ENCODE measurements around the gene B3GALNT2. TPM values are rescaled to one million over a fixed set of nuclear protein-coding genes. Genes with fewer than 3 reads are reported as not detected.

B3GALNT2 gene
- 100 to 1,000 TPM in 1 of 5 donors, 10 to 100 TPM in 4; 13.0 to 126 (median 17.7) TPM for total RNA-seq
- 1 to 10 TPM; 2.4 to 6.2 (median 3.8) TPM for polyA plus RNA-seq
- long read RNA-seq, donor 1, partial matches to known transcripts = 0 of 1 reads
- long read RNA-seq, donor 1, other reads (novel, unspliced or antisense) = 0 of 1 reads
- long read RNA-seq, donor 2, partial matches to known transcripts = 5 of 6 reads
- long read RNA-seq, donor 2, other reads (novel, unspliced or antisense) = 0 of 6 reads
- long read RNA-seq, donor 3, partial matches to known transcripts = 0 of 3 reads
- long read RNA-seq, donor 3, other reads (novel, unspliced or antisense) = 0 of 3 reads
- long read RNA-seq, donor 4 = 0 reads
- long read RNA-seq, donor 5, partial matches to known transcripts = 0 of 1 reads
- long read RNA-seq, donor 5, other reads (novel, unspliced or antisense) = 0 of 1 reads
- long read RNA-seq, donor 6 = 0 reads
- long read RNA-seq, donor 7, partial matches to known transcripts = 0 of 6 reads
- long read RNA-seq, donor 7, other reads (novel, unspliced or antisense) = 0 of 6 reads
- long read RNA-seq, donor 8, partial matches to known transcripts = 0 of 2 reads
- long read RNA-seq, donor 8, other reads (novel, unspliced or antisense) = 0 of 2 reads
- long read RNA-seq, donor 9, partial matches to known transcripts = 0 of 3 reads
- long read RNA-seq, donor 9, other reads (novel, unspliced or antisense) = 0 of 3 reads
- long read RNA-seq, donor 10 = 0 reads

GRCh38 chr1:235504122-235504493, at the start of gene B3GALNT2:
TSS of gene B3GALNT2 (minus strand) at chr1:235504452. CDS start at chr1:235504252, 200 bp downstream.
- 0 to 1% (median 0%) methylated on average over 2 to 48 of the region's 48 CpGs for WGBS, 5 donors
- peak within 1 kb of the TSS; percentile 79 to 94 (median 85) for H3K4me3 ChIP-seq
- H3K4me1 ChIP-seq = peaks cover 7 to 46% (median 33%) of the 10 kb centered on the region in 4 donors
- DNase-seq = no peak
- H3K27me3 ChIP-seq = no peaks in the 10 kb centered on the region
- H3K9me3 ChIP-seq = no peaks in the 10 kb centered on the region
- peak within 1 kb of the TSS; percentile 93 to 100 (median 99) for H3K27ac ChIP-seq
- TF ChIP-seq POLR2AphosphoS5 (IDR thresholded peaks at IDR 0.05) (no peak), POLR2A (IDR thresholded peaks at IDR 0.05) (peak in 2 of 4 donors; percentile 26 to 53), EP300 (IDR thresholded peaks at IDR 0.05) (no peak), CTCF (IDR thresholded peaks at IDR 0.05) (no peak)
- H3K36me3 ChIP-seq = no peaks in the 10 kb centered on the region
- intact Hi-C loops (cut with DNase I; ENCODE audit: low total_unique reads) = no loop called here

GRCh38 chr1:235553112-235553551, 48.9 kb upstream of the B3GALNT2 start:
- intact Hi-C loops (cut with DNase I; ENCODE audit: low total_unique reads) = no loop called here
- Histone ChIP-seq H3K4me3 (no peak overlapping the region), H3K36me3 (no peaks in the 10 kb centered on the region), H3K4me1 (no peaks in the 10 kb centered on the region), H3K27ac (no peak overlapping the region), H3K27me3 (peaks cover 0 to 7% (median 0%) of the 10 kb centered on the region in 3 donors), H3K9me3 (no peaks in the 10 kb centered on the region)
- peak in 1 of 2 donors; percentile 50 for DNase-seq
- 71 to 79% (median 75%) methylated on average over 4 to 5 of the region's 5 CpGs for WGBS, 5 donors
- TF ChIP-seq POLR2A (IDR thresholded peaks at IDR 0.05) (no peak), POLR2AphosphoS5 (IDR thresholded peaks at IDR 0.05) (no peak), CTCF (IDR thresholded peaks at IDR 0.05) (no peak), EP300 (IDR thresholded peaks at IDR 0.05) (no peak)

GRCh38 chr1:235552146-235552716, 48.0 kb upstream of the B3GALNT2 start:
- 74 to 83% (median 80%) methylated on average over 9 to 10 of the region's 10 CpGs for WGBS, 5 donors

More at GRCh38 chr1:235552146-235552716, 48.0 kb upstream of the B3GALNT2 start:
- Histone ChIP-seq H3K27ac (no peak overlapping the region), H3K36me3 (no peaks in the 10 kb centered on the region), H3K4me3 (no peak overlapping the region), H3K9me3 (no peaks in the 10 kb centered on the region), H3K27me3 (peaks cover 0 to 7% (median 0%) of the 10 kb centered on the region in 3 donors), H3K4me1 (no peaks in the 10 kb centered on the region)
- intact Hi-C loops (cut with DNase I; ENCODE audit: low total_unique reads) = no loop called here
- no peak for DNase-seq
- TF ChIP-seq CTCF (IDR thresholded peaks at IDR 0.05) (no peak), EP300 (IDR thresholded peaks at IDR 0.05) (no peak), POLR2A (IDR thresholded peaks at IDR 0.05) (no peak)
